ENCODE data around the gene KNCN. TPM values are rescaled to one million over a fixed set of nuclear protein-coding genes. Genes with fewer than 3 reads are reported as not detected.

KNCN gene
- total RNA-seq, 2 donors from 2014 or later, result not detected

GRCh38 chr1:46569116-46569515 is 17.7 kb upstream of the KNCN start:
- Histone ChIP-seq H3K27me3 (replicated peaks; ENCODE audit: insufficient read depth) (no peaks in the 10 kb centered on the region), H3K27ac (no peak overlapping the region), H3K36me3 (peaks cover 25% of the 10 kb centered on the region), H3K4me3 (no peak overlapping the region), H3K9me3 (no peaks in the 10 kb centered on the region), H3K4me1 (ENCODE audit: control insufficient read depth in 1 of 2, low read depth in 2 of 2) (peaks cover 19 to 22% of the 10 kb centered on the region in 2 donors)
- TF ChIP-seq CTCF (IDR thresholded peaks at IDR 0.05), result no peak
- DNase-seq (ENCODE audit: low spot score) (no peak), ATAC-seq (ENCODE audit: insufficient number of reproducible peaks, low FRiP score, low read depth) (no peak)

- H3K4me3 ChIP-seq, result no peak overlapping the region
- peaks cover 12 to 16% of the 10 kb centered on the region in 2 donors for H3K4me1 ChIP-seq (ENCODE audit: control insufficient read depth in 1 of 2, low read depth in 2 of 2)
- DNase-seq (ENCODE audit: low spot score) (no peak), ATAC-seq (ENCODE audit: insufficient number of reproducible peaks, low FRiP score, low read depth) (no peak)
- no peak overlapping the region for H3K27ac ChIP-seq
- peaks cover 27% of the 10 kb centered on the region for H3K36me3 ChIP-seq
- no peak for TF ChIP-seq CTCF (IDR thresholded peaks at IDR 0.05)
- H3K9me3 ChIP-seq, result no peaks in the 10 kb centered on the region
- H3K27me3 ChIP-seq (replicated peaks; ENCODE audit: insufficient read depth), result no peaks in the 10 kb centered on the region
Observed at GRCh38 chr1:46568461-46568891, 17.0 kb upstream of the KNCN start.

GRCh38 chr1:46563341-46563740 is 11.9 kb upstream of the KNCN start:
- H3K4me3 ChIP-seq, result no peak overlapping the region
- no peak for ATAC-seq (ENCODE audit: insufficient number of reproducible peaks, low FRiP score, low read depth)
- no peaks in the 10 kb centered on the region for H3K4me1 ChIP-seq (ENCODE audit: control insufficient read depth in 1 of 2, low read depth in 2 of 2)
- H3K9me3 ChIP-seq, result no peaks in the 10 kb centered on the region
- peaks cover 51% of the 10 kb centered on the region for H3K36me3 ChIP-seq
- no peaks in the 10 kb centered on the region for H3K27me3 ChIP-seq (replicated peaks; ENCODE audit: insufficient read depth)
- H3K27ac ChIP-seq, result no peak overlapping the region
- TF ChIP-seq CTCF (IDR thresholded peaks at IDR 0.05), result no peak
- DNase-seq (ENCODE audit: low spot score), result no peak

GRCh38 chr1:46562498-46562897 is 11.1 kb upstream of the KNCN start:
- Histone ChIP-seq H3K27me3 (replicated peaks; ENCODE audit: insufficient read depth) (no peaks in the 10 kb centered on the region), H3K9me3 (no peaks in the 10 kb centered on the region), H3K36me3 (peaks cover 57% of the 10 kb centered on the region), H3K4me3 (no peak overlapping the region), H3K4me1 (ENCODE audit: control insufficient read depth in 1 of 2, low read depth in 2 of 2) (no peaks in the 10 kb centered on the region), H3K27ac (no peak overlapping the region)
- DNase-seq (ENCODE audit: low spot score) (no peak), ATAC-seq (ENCODE audit: insufficient number of reproducible peaks, low FRiP score, low read depth) (no peak)
- no peak for TF ChIP-seq CTCF (IDR thresholded peaks at IDR 0.05)

GRCh38 chr1:46558966-46559365 is 7.5 kb upstream of the KNCN start:
- Histone ChIP-seq H3K36me3 (peaks cover 46% of the 10 kb centered on the region), H3K27me3 (replicated peaks; ENCODE audit: insufficient read depth) (no peaks in the 10 kb centered on the region), H3K9me3 (no peaks in the 10 kb centered on the region), H3K27ac (no peak overlapping the region), H3K4me1 (ENCODE audit: control insufficient read depth in 1 of 2, low read depth in 2 of 2) (no peaks in the 10 kb centered on the region), H3K4me3 (no peak overlapping the region)
- ATAC-seq (ENCODE audit: insufficient number of reproducible peaks, low FRiP score, low read depth) (no peak), DNase-seq (ENCODE audit: low spot score) (no peak)
- no peak for TF ChIP-seq CTCF (IDR thresholded peaks at IDR 0.05)

Data from thoracic aorta (tissue), 2 donors.